Activated CD8-positive, alpha-beta memory T cell treated with anti-CD3 and anti-CD28 coated beads, Interleukin-2, amount 10 ng/mL, durations not matched to agents 7 days and 5 days (primary cell): ENCODE results near the gene PVALB. TPM values are rescaled to one million over a fixed set of nuclear protein-coding genes. Genes with fewer than 3 reads are reported as not detected.

Experiments used
- ATAC-seq: fragments of 150-1000 bp; cut with Tn5 transposase; one replicate; pipeline ENCODE4 v1.10.0; 2021; ENCODE audit warnings: moderate library complexity
- CTCF ChIA-PET: fragments of 350-600 bp; sonication (Branson Sonifier 250); formaldehyde crosslinking; loops from one replicate; lab custom pipeline; 2021; ENCODE audit warnings: antibody characterized with exemption; lab: Charles Lee
- DNase-seq: peaks from one replicate; pipeline ENCODE4 v3.0.0-alpha.2; 2020
- H3K27ac Mint-ChIP-seq: one replicate; pipeline ENCODE4 v1.8.0; 2021; ENCODE audit warnings: mild to moderate bottlenecking, mixed read lengths
- H3K27me3 Mint-ChIP-seq: one replicate; pipeline ENCODE4 v1.8.0; 2021; ENCODE audit warnings: mixed read lengths
- H3K36me3 Mint-ChIP-seq: one replicate; pipeline ENCODE4 v1.8.0; 2021; ENCODE audit warnings: mild to moderate bottlenecking, mixed read lengths
- H3K4me1 Mint-ChIP-seq: one replicate; pipeline ENCODE4 v1.8.0; 2021; ENCODE audit warnings: mixed read lengths
- H3K4me3 Mint-ChIP-seq: one replicate; pipeline ENCODE4 v1.8.0; 2021; ENCODE audit warnings: mild to moderate bottlenecking, moderate library complexity, mixed read lengths
- H3K9me3 Mint-ChIP-seq: one replicate; pipeline ENCODE4 v1.8.0; 2022; ENCODE audit warnings: low read depth, mixed read lengths
- total RNA-seq, 2 experiments: library from RNA; stranded (reverse); gene quantifications; one replicate each; pipeline ENCODE4 v1.2.3, GENCODE V29; 2021

The PVALB gene
- total RNA-seq, 2 experiments from 2014 or later: not detected

DNA sequence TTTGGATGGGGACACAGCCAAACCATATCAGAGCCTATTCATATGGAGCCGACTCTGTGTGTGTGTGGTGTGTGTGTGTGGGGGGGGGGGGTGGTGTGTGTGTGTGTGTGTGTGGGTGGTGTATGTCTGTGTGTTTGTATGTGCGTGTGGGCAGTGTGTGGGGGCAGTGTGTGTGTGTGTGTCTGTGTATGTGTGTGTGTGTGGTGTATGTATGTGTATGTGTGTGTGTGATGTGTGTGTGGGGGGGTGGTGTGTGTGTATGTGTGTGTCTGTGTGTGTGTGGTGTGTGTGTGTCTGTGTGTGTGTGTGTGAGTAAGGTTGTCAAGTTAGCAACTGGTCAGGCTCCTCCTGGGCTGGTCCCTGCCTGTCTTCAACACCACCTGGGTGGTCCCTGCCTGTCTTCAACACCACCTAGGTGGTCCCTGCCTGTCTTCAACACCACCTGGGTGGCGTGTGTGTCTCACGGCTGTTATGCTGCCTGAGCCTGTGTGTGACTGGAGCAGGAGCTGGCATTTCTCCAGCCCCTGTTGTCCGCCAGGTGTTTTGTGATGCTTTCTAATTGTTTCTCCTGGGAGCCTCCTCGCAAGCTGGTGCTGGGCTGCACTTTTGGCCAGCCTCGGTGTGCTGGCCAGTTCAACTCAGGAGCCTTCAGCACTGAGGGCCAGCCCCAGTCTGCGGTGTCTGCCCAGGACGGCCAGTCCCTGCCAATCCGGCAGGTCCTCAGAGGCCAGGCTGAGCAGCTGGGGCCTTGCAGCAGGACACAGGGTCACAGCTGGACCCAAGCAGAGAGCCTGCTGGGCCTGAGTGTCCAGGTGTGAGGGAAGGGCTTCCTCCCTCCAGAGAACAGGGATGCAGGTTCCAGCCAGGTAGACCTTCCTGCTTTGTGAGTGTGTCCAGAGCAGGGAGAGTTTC, 21.5 kb upstream of the PVALB start:
- DNase-seq (no peak), ATAC-seq (no peak)
- Mint-ChIP-seq H3K4me3 (no peak overlapping the region), H3K9me3 (peaks cover 8% of the 10 kb centered on the region), H3K36me3 (no peaks in the 10 kb centered on the region), H3K27ac (no peak overlapping the region), H3K27me3 (peaks cover 39% of the 10 kb centered on the region), H3K4me1 (no peaks in the 10 kb centered on the region)
- CTCF ChIA-PET: interaction anchor here (0.9 kb wide), 1 partner anchor 15 kb away, joined by 3 read pairs; no protein-coding TSS in a partner anchor

DNA sequence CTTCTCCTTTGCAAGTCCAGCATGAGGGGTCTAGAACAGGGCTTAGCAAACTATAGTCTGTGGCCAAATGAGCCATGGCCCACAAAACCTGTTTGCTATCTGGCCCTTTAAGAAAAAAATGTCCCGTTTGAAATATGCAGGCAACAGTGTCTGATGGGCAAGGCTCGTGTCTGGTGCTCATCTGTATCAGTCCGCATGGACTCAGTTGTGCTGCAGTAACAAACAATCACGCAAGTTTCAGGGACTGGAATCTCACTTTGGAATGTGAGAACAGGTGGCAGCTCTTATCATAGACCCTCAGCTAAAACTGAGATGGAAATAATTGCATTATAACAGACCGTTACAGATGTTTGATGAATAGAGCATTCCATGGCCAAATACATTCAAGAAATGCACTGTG, 19.1 kb upstream of the PVALB start:
- peaks cover 8% of the 10 kb centered on the region for H3K9me3 Mint-ChIP-seq
- ATAC-seq (no peak), DNase-seq (no peak)
- no peak overlapping the region for H3K27ac Mint-ChIP-seq
- no peaks in the 10 kb centered on the region for H3K36me3 Mint-ChIP-seq
- no peaks in the 10 kb centered on the region for H3K4me1 Mint-ChIP-seq
- H3K27me3 Mint-ChIP-seq: peaks cover 38% of the 10 kb centered on the region
- CTCF ChIA-PET: interaction anchor here (2.3 kb wide), 1 partner anchor 21 kb away, joined by 8 read pairs; no protein-coding TSS in a partner anchor
- no peak overlapping the region for H3K4me3 Mint-ChIP-seq

DNA sequence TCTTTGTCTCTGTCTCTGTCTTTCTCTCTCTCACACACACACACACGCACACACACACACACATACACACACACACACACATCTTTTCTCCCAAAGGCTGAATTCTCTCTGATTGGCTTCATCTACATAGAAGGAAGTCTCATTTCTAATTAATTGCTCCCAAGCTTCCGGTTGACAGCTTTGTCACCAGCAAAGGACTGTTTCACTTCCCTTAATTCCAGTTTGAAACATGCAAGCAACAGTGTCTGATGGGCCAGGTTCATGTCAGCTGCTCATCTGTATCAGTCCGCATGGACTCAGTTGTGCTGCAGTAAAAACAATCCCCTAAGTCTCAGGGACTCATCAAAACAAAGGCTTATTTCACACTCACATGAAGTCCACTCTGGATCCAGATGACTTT, 16.2 kb upstream of the PVALB start:
- DNase-seq: no peak
- H3K36me3 Mint-ChIP-seq: no peaks in the 10 kb centered on the region
- CTCF ChIA-PET: no interaction called here

DNA sequence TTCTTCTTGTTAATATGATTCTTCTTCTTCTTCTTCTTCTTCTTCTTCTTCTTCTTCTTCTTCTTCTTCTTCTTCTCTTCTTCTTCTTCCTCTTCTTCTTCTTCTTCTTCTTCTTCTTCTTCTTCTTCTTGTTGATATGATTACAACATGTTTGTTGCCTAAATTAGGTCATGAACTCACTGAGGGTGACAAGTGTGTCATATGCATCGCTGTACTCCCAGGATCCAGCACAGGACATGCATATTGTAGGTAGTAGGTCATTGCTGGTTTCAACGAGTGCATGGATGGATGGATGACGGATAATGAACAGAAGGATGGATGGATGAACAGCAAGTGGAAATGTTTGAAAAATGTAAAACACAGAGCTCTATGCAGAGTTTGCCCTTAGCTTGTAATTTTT, 14.9 kb upstream of the PVALB start:
- peaks cover 9% of the 10 kb centered on the region for H3K4me1 Mint-ChIP-seq
- CTCF ChIA-PET: no interaction called here
- no peak for ATAC-seq
- no peak overlapping the region for H3K4me3 Mint-ChIP-seq
- H3K36me3 Mint-ChIP-seq: no peaks in the 10 kb centered on the region
- H3K27me3 Mint-ChIP-seq: peaks cover 34% of the 10 kb centered on the region
- no peaks in the 10 kb centered on the region for H3K9me3 Mint-ChIP-seq
- no peak for DNase-seq
- H3K27ac Mint-ChIP-seq: no peak overlapping the region

More for the DNA sequence above, 16.2 kb upstream of the PVALB start:
- Mint-ChIP-seq H3K27me3 (peaks cover 34% of the 10 kb centered on the region), H3K9me3 (peaks cover 7% of the 10 kb centered on the region), H3K27ac (no peak overlapping the region), H3K4me1 (peaks cover 9% of the 10 kb centered on the region), H3K4me3 (no peak overlapping the region)
- no peak for ATAC-seq

DNA sequence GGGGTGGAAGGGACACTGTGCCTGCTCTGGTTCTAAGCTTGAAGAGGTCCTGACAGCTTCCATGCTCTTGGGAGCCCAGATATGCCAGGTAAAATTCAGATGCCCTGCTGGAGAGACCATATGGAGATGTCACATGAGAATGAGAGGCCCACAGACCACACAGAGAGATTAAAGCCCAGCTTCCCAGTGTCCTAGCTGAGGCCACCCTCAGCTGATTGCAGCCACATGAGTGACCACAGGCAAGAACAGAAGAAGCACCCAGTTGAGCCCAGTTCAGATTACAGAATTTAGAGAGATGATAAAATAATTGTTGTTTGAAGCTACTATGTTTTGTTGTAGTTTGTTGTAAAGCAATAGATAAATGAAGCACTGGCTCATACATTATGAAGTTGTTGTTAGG, 14.4 kb upstream of the PVALB start:
- Mint-ChIP-seq H3K9me3 (no peaks in the 10 kb centered on the region), H3K36me3 (no peaks in the 10 kb centered on the region), H3K27me3 (peaks cover 34% of the 10 kb centered on the region), H3K27ac (no peak overlapping the region), H3K4me3 (no peak overlapping the region), H3K4me1 (peaks cover 9% of the 10 kb centered on the region)
- no peak for ATAC-seq
- CTCF ChIA-PET: no interaction called here
- DNase-seq: no peak

DNA sequence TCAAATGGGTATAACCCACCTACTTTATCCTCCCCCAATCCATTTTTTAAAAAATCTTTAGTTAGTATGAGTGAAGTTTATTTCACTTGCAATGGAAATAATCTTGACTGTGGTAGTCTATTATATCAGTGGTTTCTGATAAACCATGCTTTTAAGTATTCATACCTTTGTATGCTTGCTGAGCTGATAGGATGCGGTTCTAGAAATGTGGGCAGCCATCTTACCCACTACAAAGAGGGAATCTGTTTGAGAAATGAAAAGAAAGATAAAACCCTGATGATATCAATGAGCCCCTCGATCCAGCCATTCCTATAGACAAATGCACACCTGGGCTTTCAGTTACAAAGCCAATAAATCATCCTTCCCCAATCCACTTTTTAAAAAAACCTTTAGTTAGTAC, 13.8 kb upstream of the PVALB start:
- Mint-ChIP-seq H3K4me1 (peaks cover 9% of the 10 kb centered on the region), H3K27ac (no peak overlapping the region), H3K4me3 (no peak overlapping the region), H3K36me3 (no peaks in the 10 kb centered on the region), H3K27me3 (peaks cover 32% of the 10 kb centered on the region), H3K9me3 (no peaks in the 10 kb centered on the region)
- ATAC-seq: no peak
- no peak for DNase-seq
- CTCF ChIA-PET: no interaction called here

DNA sequence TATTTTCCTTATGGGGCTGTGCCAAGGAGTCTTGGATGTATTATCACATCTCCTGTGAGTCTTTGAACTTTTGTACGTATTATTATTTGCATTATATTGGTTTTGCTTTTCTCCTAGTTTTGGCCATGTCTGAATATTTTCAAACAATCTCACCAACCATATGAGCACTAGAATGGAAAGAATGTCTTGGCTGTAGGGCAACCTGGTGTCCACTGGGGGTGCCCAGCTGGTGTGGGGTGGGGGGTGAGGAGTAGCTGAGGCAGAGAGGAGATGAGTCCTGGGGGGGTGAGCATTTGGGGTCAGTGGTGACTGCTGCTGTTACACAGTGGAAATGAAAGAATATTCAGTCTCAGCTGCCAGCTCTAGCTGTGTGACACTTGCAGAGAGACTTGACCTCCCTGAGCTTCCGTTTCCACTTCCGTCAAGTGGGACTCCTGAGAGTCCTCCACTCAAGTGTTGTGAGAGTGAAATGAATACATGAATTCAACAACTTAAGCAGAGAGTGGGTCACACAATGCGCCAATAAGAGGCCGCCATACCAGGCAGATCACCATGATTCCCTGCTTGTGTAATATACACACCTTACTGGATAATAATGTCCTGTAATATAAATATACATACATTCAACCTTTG, 12.7 kb upstream of the PVALB start:
- peaks cover 28% of the 10 kb centered on the region for H3K27me3 Mint-ChIP-seq
- no peak for DNase-seq
- no peak for ATAC-seq
- H3K27ac Mint-ChIP-seq: no peak overlapping the region
- H3K4me3 Mint-ChIP-seq: no peak overlapping the region
- H3K9me3 Mint-ChIP-seq: no peaks in the 10 kb centered on the region
- H3K36me3 Mint-ChIP-seq: no peaks in the 10 kb centered on the region
- peaks cover 9% of the 10 kb centered on the region for H3K4me1 Mint-ChIP-seq
- CTCF ChIA-PET: interaction anchor here (1.0 kb wide), 1 partner anchor 27 kb away, joined by 3 read pairs; no protein-coding TSS in a partner anchor

DNA sequence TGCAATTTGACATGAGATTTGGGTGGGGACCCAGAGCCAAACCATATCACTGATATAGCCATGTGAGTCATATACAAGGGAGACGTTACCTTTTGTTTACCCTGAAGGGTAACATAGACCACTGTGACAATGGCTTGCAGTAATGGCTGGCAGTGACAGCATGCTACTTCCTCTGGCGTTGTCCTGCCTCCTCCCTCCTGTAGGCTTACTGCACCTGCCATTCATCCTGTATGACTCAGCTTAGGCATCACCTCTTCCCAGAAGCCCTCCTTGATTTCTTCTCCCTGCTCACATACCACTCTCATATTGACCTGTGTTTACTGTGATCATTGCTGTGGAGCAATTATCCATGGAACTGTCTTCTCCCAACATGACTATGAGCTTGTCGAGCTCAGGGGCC, 12.0 kb upstream of the PVALB start:
- no peak overlapping the region for H3K27ac Mint-ChIP-seq
- CTCF ChIA-PET: interaction anchor here (1.0 kb wide), 1 partner anchor 27 kb away, joined by 3 read pairs; no protein-coding TSS in a partner anchor
- no peak for DNase-seq

DNA sequence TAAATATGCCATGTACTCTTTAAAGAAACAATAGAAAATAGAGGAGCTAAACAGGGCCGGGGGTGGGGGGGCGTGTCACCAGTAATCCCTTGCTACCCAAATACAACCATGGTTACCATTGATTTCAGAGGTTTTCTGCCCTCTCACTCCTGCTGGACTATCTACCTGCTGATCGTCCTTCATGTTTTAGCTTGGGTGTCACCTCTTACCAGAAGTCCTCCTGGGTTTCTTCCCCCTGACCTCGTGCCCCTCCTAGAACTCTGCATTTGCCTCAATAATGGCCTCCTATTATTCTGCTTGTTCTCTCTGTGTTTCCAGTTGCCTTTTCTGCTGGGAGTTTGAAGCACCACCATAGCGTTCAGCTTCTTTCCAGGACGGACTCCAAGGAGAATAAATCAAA, 9.4 kb upstream of the PVALB start:
- no peak overlapping the region for H3K27ac Mint-ChIP-seq
- CTCF ChIA-PET: interaction anchor here (1.0 kb wide), 1 partner anchor 150 kb away, joined by 3 read pairs; no protein-coding TSS in a partner anchor
- ATAC-seq: no peak
- H3K9me3 Mint-ChIP-seq: no peaks in the 10 kb centered on the region
- H3K4me3 Mint-ChIP-seq: no peak overlapping the region
- H3K36me3 Mint-ChIP-seq: no peaks in the 10 kb centered on the region
- no peak for DNase-seq
- H3K4me1 Mint-ChIP-seq: peaks cover 9% of the 10 kb centered on the region
- H3K27me3 Mint-ChIP-seq: peaks cover 15% of the 10 kb centered on the region

More for the DNA sequence above, 12.0 kb upstream of the PVALB start:
- Mint-ChIP-seq H3K4me1 (peaks cover 9% of the 10 kb centered on the region), H3K27me3 (peaks cover 26% of the 10 kb centered on the region), H3K36me3 (no peaks in the 10 kb centered on the region), H3K9me3 (no peaks in the 10 kb centered on the region), H3K4me3 (no peak overlapping the region)
- no peak for ATAC-seq

DNA sequence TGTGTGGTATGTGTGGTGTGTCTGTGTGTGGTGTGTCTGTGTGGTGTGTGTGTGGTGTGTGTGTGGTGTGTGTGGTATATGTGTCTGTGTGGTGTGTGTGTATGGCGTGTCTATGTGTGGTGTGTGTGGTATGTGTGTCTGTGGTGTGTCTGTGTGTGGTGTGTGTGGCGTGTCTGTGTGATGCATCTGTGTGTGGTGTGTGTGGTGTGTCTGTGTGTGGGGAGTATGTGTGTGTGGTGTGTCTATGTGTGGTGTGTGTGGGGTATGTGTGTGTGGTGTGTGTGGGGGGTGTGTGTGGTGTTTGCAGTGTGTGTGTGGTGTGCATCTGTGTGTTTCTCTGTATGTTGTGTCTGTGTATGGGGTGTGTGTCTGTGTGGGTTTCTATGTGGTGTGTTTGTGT, 7.8 kb upstream of the PVALB start:
- CTCF ChIA-PET: no interaction called here
- no peak overlapping the region for H3K4me3 Mint-ChIP-seq
- no peak overlapping the region for H3K27ac Mint-ChIP-seq
- ATAC-seq (no peak), DNase-seq (no peak)
- no peaks in the 10 kb centered on the region for H3K9me3 Mint-ChIP-seq
- peaks cover 3% of the 10 kb centered on the region for H3K4me1 Mint-ChIP-seq
- peaks cover 21% of the 10 kb centered on the region for H3K27me3 Mint-ChIP-seq
- no peaks in the 10 kb centered on the region for H3K36me3 Mint-ChIP-seq

DNA sequence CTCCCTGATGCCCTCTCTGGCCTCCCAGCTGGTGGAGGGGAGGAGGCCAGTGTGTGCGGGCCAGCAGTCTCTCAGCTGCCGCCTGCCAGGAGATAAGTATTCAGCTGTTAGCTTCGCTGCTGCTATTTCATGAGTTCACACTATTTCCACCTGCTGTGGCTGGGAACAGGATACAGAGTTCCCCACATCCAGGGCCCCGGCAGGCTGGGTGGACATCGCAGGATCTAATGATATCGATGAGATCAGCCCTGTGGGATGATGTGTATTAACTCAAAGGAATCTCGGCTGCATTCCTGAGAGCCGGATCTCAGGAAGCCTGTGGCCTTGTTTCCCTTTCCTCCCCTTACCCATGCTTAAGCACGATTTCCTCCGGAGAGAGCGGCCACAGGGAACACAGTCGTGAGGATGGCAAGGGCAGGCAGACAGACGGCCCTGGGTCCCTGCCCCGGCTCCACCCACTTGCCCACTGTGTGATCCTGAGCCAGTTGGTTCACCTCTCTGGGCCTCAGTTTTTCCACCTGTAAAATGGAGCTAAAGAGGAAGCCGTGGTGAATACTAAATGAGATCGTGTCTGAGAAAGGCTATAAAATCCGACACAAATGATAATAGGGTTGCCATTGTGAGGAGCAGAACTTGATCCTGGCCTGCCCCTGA, 6.5 kb upstream of the PVALB start:
- CTCF ChIA-PET: interaction anchor here (1.1 to 2.0 kb wide), 2 partner anchors 30 to 33 kb away, joined by 3 to 5 read pairs; no protein-coding TSS in a partner anchor
- no peaks in the 10 kb centered on the region for H3K9me3 Mint-ChIP-seq
- no peak for ATAC-seq
- no peaks in the 10 kb centered on the region for H3K4me1 Mint-ChIP-seq
- H3K36me3 Mint-ChIP-seq: no peaks in the 10 kb centered on the region
- DNase-seq: no peak
- H3K4me3 Mint-ChIP-seq: no peak overlapping the region
- H3K27ac Mint-ChIP-seq: no peak overlapping the region
- peaks cover 32% of the 10 kb centered on the region for H3K27me3 Mint-ChIP-seq

DNA sequence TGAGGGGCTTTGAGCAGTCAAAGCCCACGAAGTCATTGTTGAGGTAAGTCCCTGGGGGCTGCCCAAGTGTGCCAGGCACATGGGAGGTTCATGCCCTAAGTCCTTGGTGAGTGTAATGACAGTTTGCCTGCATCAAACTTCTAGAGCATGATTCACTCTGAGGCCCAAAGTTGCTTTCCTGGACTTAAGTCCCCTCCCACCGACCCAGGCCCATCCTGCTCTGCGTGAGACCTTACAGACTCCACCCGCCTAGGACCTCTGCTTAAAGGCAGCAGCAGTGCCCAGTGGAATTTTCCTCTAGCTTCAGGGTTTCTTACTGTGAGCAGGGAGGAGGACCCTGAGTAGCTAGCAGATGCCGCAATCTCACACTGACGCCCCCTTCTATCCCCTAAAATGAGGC, 5.7 kb upstream of the PVALB start:
- Mint-ChIP-seq H3K27me3 (peaks cover 39% of the 10 kb centered on the region), H3K27ac (no peak overlapping the region), H3K4me3 (no peak overlapping the region), H3K4me1 (no peaks in the 10 kb centered on the region), H3K36me3 (no peaks in the 10 kb centered on the region), H3K9me3 (no peaks in the 10 kb centered on the region)
- CTCF ChIA-PET: interaction anchor here (1.1 to 2.0 kb wide), 2 partner anchors 31 to 34 kb away, joined by 3 to 5 read pairs; no protein-coding TSS in a partner anchor
- ATAC-seq: no peak
- no peak for DNase-seq

DNA sequence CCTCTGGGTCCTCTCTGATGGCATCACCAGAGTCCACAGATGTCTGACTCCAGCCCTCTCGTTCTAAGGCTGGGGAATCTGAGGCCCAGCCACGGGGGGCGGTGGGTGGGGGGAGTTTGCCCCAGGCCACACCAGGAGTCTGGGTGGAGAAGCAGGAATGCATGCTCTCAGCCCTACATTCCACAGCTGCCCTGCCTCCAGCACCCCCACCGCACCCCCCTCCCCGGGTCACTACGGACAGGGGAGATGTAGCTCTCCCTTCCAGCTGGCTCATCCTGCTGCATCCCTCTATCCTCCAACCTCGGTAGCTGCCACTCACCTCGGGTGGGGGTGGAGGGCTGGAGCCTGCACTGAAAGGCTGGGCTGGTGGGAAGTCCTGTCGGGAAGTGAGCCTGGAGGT, 2.3 kb upstream of the PVALB start:
- no peak for ATAC-seq
- peaks cover 70% of the 10 kb centered on the region for H3K27me3 Mint-ChIP-seq

More for the DNA sequence above, 2.3 kb upstream of the PVALB start:
- Mint-ChIP-seq H3K4me1 (peaks cover 3% of the 10 kb centered on the region), H3K4me3 (no peak overlapping the region), H3K27ac (no peak overlapping the region), H3K9me3 (no peaks in the 10 kb centered on the region), H3K36me3 (no peaks in the 10 kb centered on the region)
- no peak for DNase-seq
- CTCF ChIA-PET: no interaction called here
